Measurements from ENCODE around the gene TRAF4. TPM values are rescaled to one million over a fixed set of nuclear protein-coding genes. Genes with fewer than 3 reads are reported as not detected.
"Not testable (repeated sequence)": the region's sequence is repeated elsewhere in the genome, so short reads cannot be mapped to it uniquely, and the experiment has no call there.

TRAF4 gene
- total RNA-seq, 1 donor from 2014 or later, result 172 TPM

GRCh38 chr17:28777178-28777577, 33.4 kb downstream of the TRAF4 start:
- Mint-ChIP-seq H3K9me3 (no peaks in the 10 kb centered on the region), H3K4me3 (no peak overlapping the region), H3K4me1 (no peaks in the 10 kb centered on the region), H3K36me3 (ENCODE audit: low read depth) (peaks cover 7% of the 10 kb centered on the region), H3K27me3 (ENCODE audit: low read depth) (no peaks in the 10 kb centered on the region), H3K27ac (ENCODE audit: unreplicated experiment) (no peak overlapping the region)
- no peak for TF ChIP-seq CTCF (conservative IDR thresholded peaks at IDR 0.05)
- DNase-seq (ENCODE audit: low read depth, low spot score), result no peak

- not testable (repeated sequence) for H3K9me3 Mint-ChIP-seq; H3K36me3 Mint-ChIP-seq (ENCODE audit: low read depth); H3K27me3 Mint-ChIP-seq (ENCODE audit: low read depth); H3K4me3 Mint-ChIP-seq; DNase-seq (ENCODE audit: low read depth, low spot score); H3K27ac Mint-ChIP-seq (ENCODE audit: unreplicated experiment); H3K4me1 Mint-ChIP-seq
These were observed 35.8 kb downstream of the TRAF4 start for GRCh38 chr17:28779601-28780000.

GRCh38 chr17:28783161-28783560, 39.4 kb downstream of the TRAF4 start:
- no peak for TF ChIP-seq CTCF (conservative IDR thresholded peaks at IDR 0.05)

GRCh38 chr17:28788100-28788499, 44.3 kb downstream of the TRAF4 start:
- peak overlapping the region; percentile 12 for H3K27ac Mint-ChIP-seq (ENCODE audit: unreplicated experiment)
- no peak for TF ChIP-seq CTCF (conservative IDR thresholded peaks at IDR 0.05)
- no peaks in the 10 kb centered on the region for H3K4me1 Mint-ChIP-seq
- no peaks in the 10 kb centered on the region for H3K27me3 Mint-ChIP-seq (ENCODE audit: low read depth)
- no peak overlapping the region for H3K4me3 Mint-ChIP-seq
- no peaks in the 10 kb centered on the region for H3K36me3 Mint-ChIP-seq (ENCODE audit: low read depth)
- no peaks in the 10 kb centered on the region for H3K9me3 Mint-ChIP-seq
- no peak for DNase-seq (ENCODE audit: low read depth, low spot score)

More at GRCh38 chr17:28783161-28783560, 39.4 kb downstream of the TRAF4 start:
- Mint-ChIP-seq H3K27ac (ENCODE audit: unreplicated experiment) (no peak overlapping the region), H3K36me3 (ENCODE audit: low read depth) (peaks cover 7% of the 10 kb centered on the region), H3K4me3 (no peak overlapping the region), H3K27me3 (ENCODE audit: low read depth) (no peaks in the 10 kb centered on the region), H3K4me1 (no peaks in the 10 kb centered on the region), H3K9me3 (no peaks in the 10 kb centered on the region)
- no peak for DNase-seq (ENCODE audit: low read depth, low spot score)

- DNase-seq (ENCODE audit: low read depth, low spot score), result no peak
- no peak for TF ChIP-seq CTCF (conservative IDR thresholded peaks at IDR 0.05)
- H3K9me3 Mint-ChIP-seq, result no peaks in the 10 kb centered on the region
- no peak overlapping the region for H3K27ac Mint-ChIP-seq (ENCODE audit: unreplicated experiment)
- no peaks in the 10 kb centered on the region for H3K27me3 Mint-ChIP-seq (ENCODE audit: low read depth)
- H3K4me1 Mint-ChIP-seq, result peaks cover 3% of the 10 kb centered on the region
- no peak overlapping the region for H3K4me3 Mint-ChIP-seq
- no peaks in the 10 kb centered on the region for H3K36me3 Mint-ChIP-seq (ENCODE audit: low read depth)
These were observed 49.3 kb downstream of the TRAF4 start for GRCh38 chr17:28792877-28793661.

GRCh38 chr17:28794846-28795441, 51.1 kb downstream of the TRAF4 start:
- H3K27me3 Mint-ChIP-seq (ENCODE audit: low read depth); H3K4me1 Mint-ChIP-seq; H3K36me3 Mint-ChIP-seq (ENCODE audit: low read depth); H3K4me3 Mint-ChIP-seq; H3K27ac Mint-ChIP-seq (ENCODE audit: unreplicated experiment); DNase-seq (ENCODE audit: low read depth, low spot score); H3K9me3 Mint-ChIP-seq: not testable (repeated sequence)
